HEK293 (cell line): ENCODE data around the gene WDR64.

Source experiments
- BCL11A ChIP-seq: fragments of 450-650 bp; formaldehyde crosslinking; IDR thresholded peaks from 2 replicates; pipeline ENCODE4 v1.5.1; 2016; ENCODE audit warnings: low read depth, missing biosample characterization, missing genetic modification characterization
- FEZF1 ChIP-seq: fragments of 450-650 bp; formaldehyde crosslinking; IDR thresholded peaks from 2 replicates; pipeline ENCODE4 v1.5.1; 2016; ENCODE audit warnings: missing biosample characterization, missing genetic modification characterization
- KLF16 ChIP-seq: fragments of 450-650 bp; formaldehyde crosslinking; IDR thresholded peaks from 2 replicates; pipeline ENCODE4 v1.5.1; 2017; ENCODE audit warnings: missing biosample characterization, missing genetic modification characterization
- KLF7 ChIP-seq: fragments of 450-650 bp; formaldehyde crosslinking; IDR thresholded peaks from 2 replicates; pipeline ENCODE4 v1.5.1; 2016; ENCODE audit warnings: missing biosample characterization, missing genetic modification characterization, borderline replicate concordance
- KLF9 ChIP-seq: fragments of 450-650 bp; formaldehyde crosslinking; IDR thresholded peaks from 2 replicates; pipeline ENCODE4 v1.5.1; 2016; ENCODE audit warnings: missing biosample characterization, missing genetic modification characterization, low read depth
- SETDB1 ChIP-seq: IDR thresholded peaks from one replicate; pipeline ENCODE4 v1.6.1; 2017; ENCODE audit warnings: mild to moderate bottlenecking, low read length, moderate library complexity, mixed read lengths; ENCODE audit not compliant: insufficient read length
- YY2 ChIP-seq: fragments of 450-650 bp; formaldehyde crosslinking; IDR thresholded peaks from 2 replicates; pipeline ENCODE4 v1.5.1; 2016; ENCODE audit warnings: missing biosample characterization, missing genetic modification characterization
- ZFHX2 ChIP-seq: fragments of 450-650 bp; formaldehyde crosslinking; conservative IDR thresholded peaks from 2 replicates; pipeline ENCODE4 v1.5.1; 2016; ENCODE audit warnings: missing biosample characterization, missing genetic modification characterization
- ZFP37 ChIP-seq: fragments of 450-650 bp; formaldehyde crosslinking; IDR thresholded peaks from 2 replicates; pipeline ENCODE4 v1.5.1; 2016; ENCODE audit warnings: missing biosample characterization, missing genetic modification characterization
- ZFP41 ChIP-seq: fragments of 450-650 bp; formaldehyde crosslinking; IDR thresholded peaks from 2 replicates; pipeline ENCODE4 v1.5.1; 2016; ENCODE audit warnings: missing biosample characterization, missing genetic modification characterization, borderline replicate concordance
- ZNF148 ChIP-seq: fragments of 450-650 bp; formaldehyde crosslinking; IDR thresholded peaks from 2 replicates; pipeline ENCODE4 v1.5.0; 2017; ENCODE audit warnings: missing biosample characterization, missing genetic modification characterization, borderline replicate concordance
- ZNF169 ChIP-seq: fragments of 450-650 bp; formaldehyde crosslinking; IDR thresholded peaks from 2 replicates; pipeline ENCODE4 v1.5.1; 2016; ENCODE audit warnings: missing biosample characterization, missing genetic modification characterization
- ZNF174 ChIP-seq: fragments of 450-650 bp; formaldehyde crosslinking; IDR thresholded peaks from 2 replicates; pipeline ENCODE4 v1.5.0; 2017; ENCODE audit warnings: missing biosample characterization, mild to moderate bottlenecking, missing genetic modification characterization
- ZNF24 ChIP-seq: fragments of 450-650 bp; formaldehyde crosslinking; IDR thresholded peaks from 2 replicates; pipeline ENCODE4 v1.5.1; 2016; ENCODE audit warnings: missing biosample characterization, missing genetic modification characterization
- ZNF302 ChIP-seq: fragments of 450-650 bp; formaldehyde crosslinking; IDR thresholded peaks from 2 replicates; pipeline ENCODE4 v1.5.1; 2016; ENCODE audit warnings: missing biosample characterization, missing genetic modification characterization, low read depth
- ZNF324 ChIP-seq: fragments of 450-650 bp; formaldehyde crosslinking; IDR thresholded peaks from 2 replicates; pipeline ENCODE4 v1.5.1; 2016; ENCODE audit warnings: missing biosample characterization, missing genetic modification characterization
- ZNF335 ChIP-seq: fragments of 450-650 bp; formaldehyde crosslinking; conservative IDR thresholded peaks from 2 replicates; pipeline ENCODE4 v1.5.1; 2016; ENCODE audit warnings: missing biosample characterization, missing genetic modification characterization
- ZNF362 ChIP-seq: fragments of 450-650 bp; formaldehyde crosslinking; IDR thresholded peaks from 2 replicates; pipeline ENCODE4 v1.5.1; 2016; ENCODE audit warnings: missing biosample characterization, missing genetic modification characterization
- ZNF366 ChIP-seq: fragments of 450-650 bp; formaldehyde crosslinking; conservative IDR thresholded peaks from 2 replicates; pipeline ENCODE4 v1.5.1; 2016; ENCODE audit warnings: missing biosample characterization, missing genetic modification characterization
- ZNF416 ChIP-seq: fragments of 450-650 bp; formaldehyde crosslinking; IDR thresholded peaks from 2 replicates; pipeline ENCODE4 v1.5.1; 2016; ENCODE audit warnings: missing biosample characterization, missing genetic modification characterization
- ZNF48 ChIP-seq: fragments of 450-650 bp; formaldehyde crosslinking; IDR thresholded peaks from 2 replicates; pipeline ENCODE4 v1.5.1; 2016; ENCODE audit warnings: missing biosample characterization, missing genetic modification characterization
- ZNF514 ChIP-seq: fragments of 450-650 bp; formaldehyde crosslinking; IDR thresholded peaks from 2 replicates; pipeline ENCODE4 v1.5.1; 2016; ENCODE audit warnings: missing biosample characterization, missing genetic modification characterization
- ZNF548 ChIP-seq: fragments of 450-650 bp; formaldehyde crosslinking; IDR thresholded peaks from 2 replicates; pipeline ENCODE4 v1.5.1; 2016; ENCODE audit warnings: missing biosample characterization, missing genetic modification characterization
- ZNF549 ChIP-seq: fragments of 450-650 bp; IDR thresholded peaks from 2 replicates; pipeline ENCODE4 v1.5.1; 2018; ENCODE audit warnings: missing biosample characterization, missing genetic modification characterization, mild to moderate bottlenecking, inconsistent platforms, moderate library complexity
- ZNF585B ChIP-seq: fragments of 450-650 bp; formaldehyde crosslinking; IDR thresholded peaks from 2 replicates; pipeline ENCODE4 v1.5.1; 2016; ENCODE audit warnings: missing biosample characterization, missing genetic modification characterization
- ZNF610 ChIP-seq: fragments of 450-650 bp; formaldehyde crosslinking; IDR thresholded peaks from 2 replicates; pipeline ENCODE4 v1.5.1; 2016; ENCODE audit warnings: missing biosample characterization, missing genetic modification characterization, borderline replicate concordance
- ZNF660 ChIP-seq: fragments of 450-650 bp; IDR thresholded peaks from 2 replicates; pipeline ENCODE4 v1.5.1; 2018; ENCODE audit warnings: missing biosample characterization, mild to moderate bottlenecking, missing genetic modification characterization
- ZNF664 ChIP-seq: fragments of 450-650 bp; formaldehyde crosslinking; IDR thresholded peaks from 2 replicates; pipeline ENCODE4 v1.5.1; 2016; ENCODE audit warnings: missing biosample characterization, missing genetic modification characterization
- ZNF707 ChIP-seq: fragments of 450-650 bp; formaldehyde crosslinking; IDR thresholded peaks from 2 replicates; pipeline ENCODE4 v1.5.1; 2016; ENCODE audit warnings: missing biosample characterization, missing genetic modification characterization
- ZNF791 ChIP-seq: fragments of 450-650 bp; formaldehyde crosslinking; IDR thresholded peaks from 2 replicates; pipeline ENCODE4 v1.5.1; 2016; ENCODE audit warnings: missing biosample characterization, missing genetic modification characterization
- ZNF843 ChIP-seq: fragments of 450-650 bp; formaldehyde crosslinking; IDR thresholded peaks from 2 replicates; pipeline ENCODE4 v1.5.1; 2016; ENCODE audit warnings: missing biosample characterization, missing genetic modification characterization
- ZSCAN18 ChIP-seq: fragments of 450-650 bp; formaldehyde crosslinking; IDR thresholded peaks from 2 replicates; pipeline ENCODE4 v1.5.1; 2016; ENCODE audit warnings: missing biosample characterization, missing genetic modification characterization
- TF ChIP-seq, protein P1 (sequence below): fragments of 450-650 bp; formaldehyde crosslinking; optimal IDR thresholded peaks from 2 replicates; pipeline ENCODE3; 2016; ENCODE audit warnings: missing biosample characterization, mild to moderate bottlenecking, missing genetic modification characterization

Gene WDR64

DNA sequence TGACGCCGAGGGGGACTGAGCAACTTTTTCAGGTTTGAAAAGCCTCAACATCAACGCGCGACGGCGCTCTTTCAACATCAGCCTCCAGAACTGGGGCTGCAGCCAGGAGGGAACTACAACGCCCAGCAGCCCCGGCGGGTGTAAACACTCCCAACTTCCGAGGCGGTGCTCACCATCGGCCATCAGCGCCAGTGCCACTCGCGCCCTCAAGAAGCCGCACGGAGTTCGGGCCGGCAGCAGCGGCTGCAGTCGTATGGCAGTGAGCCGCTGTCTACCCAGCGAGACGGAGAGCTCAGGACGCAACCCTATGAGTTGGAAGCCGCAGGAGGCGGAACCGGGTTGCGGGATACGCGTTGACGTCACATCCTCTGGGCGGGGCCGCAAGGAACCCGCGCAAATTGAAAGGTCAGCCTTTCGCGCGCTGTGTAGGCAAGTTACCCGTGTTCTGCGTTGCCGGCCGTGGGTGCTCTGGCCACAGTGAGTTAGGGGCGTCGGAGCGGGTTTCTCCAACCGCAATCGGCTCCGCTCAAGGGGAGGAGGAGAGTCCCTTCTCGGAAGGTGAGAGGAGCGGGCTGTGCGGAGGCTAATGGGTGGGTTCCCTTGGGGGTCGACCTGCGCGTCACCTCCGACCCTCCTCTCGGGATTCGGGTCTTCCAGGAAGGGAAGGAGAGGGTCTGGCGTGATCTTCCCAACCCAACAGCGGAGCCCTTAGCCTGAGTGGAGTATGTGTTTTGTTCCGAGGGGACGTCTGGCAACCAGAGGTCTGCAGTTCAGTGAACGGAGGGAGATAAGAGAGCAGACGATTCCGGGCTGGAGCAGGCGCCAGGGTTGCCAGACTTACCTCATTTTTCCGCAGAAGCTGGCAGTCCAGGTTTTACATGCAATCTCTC lies 196.0 kb downstream of the WDR64 start, which contains the start of gene EXO1 (continued):
- TF ChIP-seq ZNF416 (no peak), ZNF585B (tag by site-specific recombination) (no peak), ZNF707 (tag by site-specific recombination) (no peak; the same call in 1 of the 2 replicates), YY2 (no peak), ZNF302 (tag by site-specific recombination) (no peak), ZNF548 (tag by site-specific recombination) (no peak), ZNF48 (tag by site-specific recombination) (no peak), ZNF24 (tag by site-specific recombination) (peak; percentile 76), SETDB1 (no peak), ZNF174 (tag by site-specific recombination) (no peak), ZNF610 (tag by site-specific recombination) (peak; percentile 52; the same call in 1 of the 2 replicates), ZNF514 (no peak), ZNF362 (peak; percentile 85), ZNF843 (tag by site-specific recombination) (peak; percentile 69), ZFHX2 (tag by site-specific recombination) (peak; percentile 74), ZNF664 (tag by site-specific recombination) (no peak), ZNF324 (peak; percentile 87; the same call in 1 of the 2 replicates), BCL11A (tag by site-specific recombination) (no peak; the same call in 1 of the 2 replicates), KLF9 (tag by site-specific recombination) (peak; percentile 69), ZSCAN18 (tag by site-specific recombination) (no peak), KLF7 (tag by site-specific recombination) (peak; percentile 88; the same call in 1 of the 2 replicates), ZFP37 (tag by site-specific recombination) (peak; percentile 99), ZNF660 (peak; percentile 87), FEZF1 (no peak), KLF16 (peak; percentile 93), ZNF549 (tag by site-specific recombination) (no peak), ZNF148 (tag by site-specific recombination) (no peak), ZNF169 (tag by site-specific recombination) (no peak), ZNF791 (no peak), ZNF366 (peak; percentile 53), ZFP41 (tag by site-specific recombination) (no peak), ZNF335 (tag by site-specific recombination) (peak; percentile 96)
- TF ChIP-seq, protein P1, sequence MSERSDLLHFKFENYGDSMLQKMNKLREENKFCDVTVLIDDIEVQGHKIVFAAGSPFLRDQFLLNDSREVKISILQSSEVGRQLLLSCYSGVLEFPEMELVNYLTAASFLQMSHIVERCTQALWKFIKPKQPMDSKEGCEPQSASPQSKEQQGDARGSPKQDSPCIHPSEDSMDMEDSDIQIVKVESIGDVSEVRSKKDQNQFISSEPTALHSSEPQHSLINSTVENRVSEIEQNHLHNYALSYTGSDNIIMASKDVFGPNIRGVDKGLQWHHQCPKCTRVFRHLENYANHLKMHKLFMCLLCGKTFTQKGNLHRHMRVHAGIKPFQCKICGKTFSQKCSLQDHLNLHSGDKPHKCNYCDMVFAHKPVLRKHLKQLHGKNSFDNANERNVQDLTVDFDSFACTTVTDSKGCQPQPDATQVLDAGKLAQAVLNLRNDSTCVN (tag by site-specific recombination) = peak; percentile 81
